NCI-H2029 treated with DMSO at 0.1 percent for 48 hours (cell line): ENCODE results near the gene ST6GALNAC3.
"Not testable (repeated sequence)": the region's sequence is repeated elsewhere in the genome, so short reads cannot be mapped to it uniquely, and the experiment has no call there.

Experiments used
- DNase-seq: peaks from one replicate; lab custom pipeline; 2025; lab: John Stamatoyannopoulos, UW

The ST6GALNAC3 gene

GRCh38 chr1:76073481-76073880, 1.1 kb upstream of the ST6GALNAC3 start:
- DNase-seq = no peak

DNA sequence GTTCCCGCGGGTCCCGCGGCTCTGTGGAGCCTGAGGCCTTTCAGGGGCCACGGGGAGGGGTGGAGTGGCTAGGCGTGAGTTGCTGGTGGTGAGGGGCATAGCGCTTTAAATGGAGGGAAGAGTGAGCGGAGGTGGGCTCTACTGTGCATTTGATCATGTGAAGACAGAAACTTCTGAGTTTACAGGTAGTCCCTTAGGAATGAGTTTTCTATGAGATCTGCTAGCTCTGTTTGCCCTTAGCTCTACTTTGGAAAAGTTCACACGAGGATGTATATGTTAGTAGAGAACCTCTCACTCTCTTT, 593 bp downstream of the ST6GALNAC3 start:
- no peak for DNase-seq

DNA sequence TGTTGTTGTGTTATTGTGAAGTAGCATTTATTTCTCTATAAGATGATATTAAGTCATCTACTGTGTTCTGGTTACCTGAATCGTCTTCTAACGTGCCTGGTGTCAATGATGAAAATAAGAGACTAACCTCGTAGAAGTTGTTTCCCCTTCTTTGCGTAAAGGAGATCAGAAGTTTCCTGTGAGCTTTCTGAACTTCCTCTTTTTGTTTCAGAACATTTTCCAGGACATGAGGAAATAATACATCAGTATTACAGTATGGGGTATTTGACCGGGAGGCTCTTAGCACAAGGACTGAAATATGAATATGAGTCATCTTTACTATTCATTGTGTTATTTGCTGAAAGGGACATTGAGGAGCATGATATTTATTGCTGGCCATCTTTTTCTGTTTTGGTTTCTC, 1.3 kb downstream of the ST6GALNAC3 start:
- DNase-seq = no peak

- no peak for DNase-seq
Measured at GRCh38 chr1:76079475-76080227, 5.1 kb downstream of the ST6GALNAC3 start.

DNA sequence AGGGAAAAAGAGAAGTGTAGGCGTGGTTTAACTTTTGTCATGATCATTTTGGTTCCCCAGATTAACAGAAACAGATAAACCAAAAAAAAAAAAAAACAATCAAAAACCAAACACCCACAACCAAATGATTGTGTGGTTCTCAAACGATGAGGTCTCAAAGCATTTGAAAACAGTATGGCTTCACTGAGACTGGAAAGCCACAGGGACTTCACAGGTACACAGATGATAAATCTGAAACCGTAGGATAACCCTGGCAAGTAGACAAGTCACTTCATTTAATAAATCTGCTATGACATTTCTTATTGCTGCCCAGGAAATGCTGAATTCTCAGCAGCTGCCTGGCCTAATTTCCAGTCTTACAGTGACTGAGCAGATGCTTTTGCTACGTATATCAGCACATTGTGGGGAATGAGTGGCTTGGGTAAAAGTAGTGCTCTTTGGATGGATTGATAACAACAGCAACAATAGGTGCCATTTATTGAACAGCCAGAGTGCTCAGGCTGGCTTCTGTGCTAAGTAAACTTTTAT, 6.1 kb downstream of the ST6GALNAC3 start:
- no peak for DNase-seq

DNA sequence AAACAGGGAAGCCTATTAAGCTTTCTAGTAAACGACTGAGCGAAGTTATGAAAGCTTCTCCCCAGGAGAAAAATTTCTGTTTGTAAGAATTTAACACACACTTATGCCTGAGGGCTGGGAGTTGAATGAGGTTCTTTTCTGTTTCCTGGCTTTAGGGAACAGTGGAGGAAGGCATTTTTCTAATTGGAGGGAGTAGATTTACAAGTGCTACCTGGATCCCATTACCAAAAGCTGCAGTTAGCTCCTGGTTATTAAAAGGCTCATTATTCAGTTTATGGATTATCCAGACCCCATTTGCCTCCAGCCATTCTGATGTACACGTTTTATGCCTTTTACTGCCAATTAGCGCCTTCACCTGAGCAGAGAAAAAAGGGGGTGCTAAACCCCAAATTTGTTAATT, 7.5 kb downstream of the ST6GALNAC3 start:
- DNase-seq = no peak

DNA sequence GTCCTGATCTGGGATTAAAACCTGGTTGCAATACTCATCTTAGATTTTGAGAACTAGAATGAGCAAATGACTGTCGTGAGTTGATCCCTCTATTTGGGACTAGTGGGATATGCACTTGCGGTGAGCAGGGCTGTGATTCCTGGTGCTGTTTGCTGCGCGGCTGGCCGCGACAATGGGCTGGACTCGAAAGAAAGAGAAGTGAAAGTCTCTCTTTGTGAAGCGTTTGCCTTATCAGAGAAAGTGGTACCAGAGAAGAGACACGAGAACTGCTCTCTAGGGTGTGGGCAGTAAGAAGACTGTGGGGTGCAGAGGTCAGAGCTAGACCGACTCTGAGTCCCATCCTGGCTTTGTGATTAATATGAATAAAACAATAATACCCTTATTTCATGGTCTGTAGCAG, 8.6 kb downstream of the ST6GALNAC3 start:
- DNase-seq = no peak

GRCh38 chr1:76084029-76084627, 9.6 kb downstream of the ST6GALNAC3 start:
- DNase-seq = no peak

DNA sequence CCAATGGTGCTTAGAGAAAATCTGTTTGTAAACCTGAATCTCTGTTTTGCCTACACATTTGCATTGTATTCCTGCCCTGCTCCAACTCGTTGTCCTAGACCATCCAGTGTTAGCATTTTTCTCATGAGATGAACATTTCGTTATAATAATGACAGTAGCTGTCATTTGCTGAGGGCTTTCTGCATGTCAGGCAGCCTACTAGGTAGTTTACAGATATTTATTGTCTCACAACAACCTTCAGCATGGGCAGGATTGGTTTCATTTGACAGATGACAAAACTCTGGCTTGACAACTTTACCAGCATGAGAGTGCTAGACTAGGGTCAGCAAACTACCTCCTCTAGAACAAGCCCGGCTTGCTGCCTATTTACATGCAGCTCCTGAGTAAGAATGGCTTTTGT, 10.1 kb downstream of the ST6GALNAC3 start:
- no peak for DNase-seq

DNA sequence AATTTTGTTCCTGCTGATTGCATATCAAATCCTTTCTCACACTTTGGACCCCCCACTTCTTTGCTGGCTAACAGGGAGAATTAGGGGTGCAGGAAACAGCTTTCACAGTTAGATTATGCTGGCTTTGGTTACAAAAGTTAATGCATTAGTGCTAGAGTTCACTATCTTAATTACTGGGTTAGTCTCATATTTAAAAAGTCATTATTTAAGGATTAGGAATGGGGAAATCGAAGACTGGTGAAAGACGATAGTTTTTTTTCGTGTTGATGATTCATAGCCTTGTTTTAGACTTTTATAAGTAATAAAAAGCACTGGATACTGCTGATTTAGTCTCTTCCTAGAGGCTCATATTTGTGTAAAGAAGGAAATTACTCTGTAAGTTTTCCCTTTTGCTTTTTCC, 11.6 kb downstream of the ST6GALNAC3 start:
- no peak for DNase-seq

- no peak for DNase-seq
Measured at GRCh38 chr1:76086597-76086996, 12.1 kb downstream of the ST6GALNAC3 start.

DNA sequence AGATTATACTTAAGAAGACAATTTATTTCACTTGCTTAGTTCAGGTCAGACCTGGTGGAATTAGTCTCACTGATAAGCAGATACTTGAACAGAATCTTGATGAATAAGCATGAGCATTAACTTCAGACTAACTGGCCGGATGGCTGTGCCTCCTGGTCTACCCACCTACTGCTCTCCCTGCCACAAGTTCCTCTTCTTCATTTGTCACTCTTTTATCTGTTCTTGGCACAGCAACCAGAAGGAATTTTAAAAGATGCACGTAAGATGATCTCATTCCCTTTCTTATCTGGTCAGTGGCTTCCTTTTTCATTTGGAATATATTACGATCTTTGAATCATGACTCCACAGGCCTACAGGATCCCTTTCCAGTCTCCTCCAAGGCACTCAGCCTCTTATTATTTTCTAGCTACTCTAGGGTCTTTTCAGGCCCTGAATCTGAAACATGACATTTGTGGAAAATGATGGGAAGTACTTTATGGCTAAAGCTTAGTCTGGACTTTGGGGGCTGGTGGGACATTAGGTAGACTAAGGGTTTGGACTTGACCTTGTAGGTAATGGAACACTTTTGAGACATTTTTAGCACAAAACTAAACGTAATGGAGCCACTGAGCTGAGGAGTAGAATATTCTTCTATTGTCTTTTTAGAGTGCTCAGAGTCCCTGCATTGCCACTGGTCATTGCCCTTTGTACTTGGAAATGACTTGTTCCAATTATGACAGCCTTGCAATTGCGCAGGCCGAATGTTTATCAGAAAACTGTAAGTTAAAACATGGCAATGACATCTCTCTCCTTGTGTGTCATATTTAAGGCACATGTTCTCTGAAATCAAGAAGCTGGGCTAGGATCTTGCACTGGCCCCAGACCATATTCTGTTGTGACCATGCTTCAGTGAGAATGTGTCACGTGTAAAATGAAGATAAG, 16.0 kb downstream of the ST6GALNAC3 start:
- DNase-seq = no peak

- DNase-seq = no peak
Measured at GRCh38 chr1:76092812-76093211, 18.3 kb downstream of the ST6GALNAC3 start.

DNA sequence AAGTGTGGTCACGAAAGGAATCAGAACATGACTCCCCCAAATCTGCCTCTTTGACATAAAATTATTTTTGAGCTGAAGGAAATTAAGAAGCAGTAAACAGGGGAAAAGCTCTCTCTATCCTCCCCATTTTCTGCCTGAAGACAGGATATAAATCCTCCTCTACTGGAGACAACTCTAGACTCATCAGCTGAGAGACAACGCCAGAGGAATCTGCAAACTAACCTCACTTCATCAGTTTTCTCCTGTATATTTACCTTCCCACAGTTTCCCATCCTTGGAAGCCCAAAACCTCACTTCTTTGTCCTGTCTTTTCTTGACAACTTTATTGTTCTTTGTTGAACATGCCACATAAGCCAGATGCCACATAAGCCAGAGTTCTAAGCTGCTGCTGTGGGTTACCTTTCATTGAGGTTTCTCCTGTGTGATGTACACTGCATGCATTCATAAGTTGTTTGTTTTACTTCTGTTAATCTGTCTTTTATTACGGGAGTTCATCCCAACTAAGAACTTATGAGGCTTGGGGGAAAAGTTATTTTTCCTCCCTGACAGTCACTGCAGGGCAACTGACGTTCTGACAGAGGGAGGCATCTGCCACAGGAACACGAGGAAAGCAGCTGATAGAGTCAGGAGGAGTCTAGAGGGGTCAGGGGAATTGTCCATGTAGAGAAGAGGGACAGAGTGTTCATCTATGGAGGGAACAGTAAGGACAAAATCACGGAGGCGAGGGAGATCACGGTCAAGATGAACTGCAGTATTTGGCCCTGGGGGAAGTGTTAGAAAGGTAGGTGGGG, 19.2 kb downstream of the ST6GALNAC3 start:
- DNase-seq = no peak

DNA sequence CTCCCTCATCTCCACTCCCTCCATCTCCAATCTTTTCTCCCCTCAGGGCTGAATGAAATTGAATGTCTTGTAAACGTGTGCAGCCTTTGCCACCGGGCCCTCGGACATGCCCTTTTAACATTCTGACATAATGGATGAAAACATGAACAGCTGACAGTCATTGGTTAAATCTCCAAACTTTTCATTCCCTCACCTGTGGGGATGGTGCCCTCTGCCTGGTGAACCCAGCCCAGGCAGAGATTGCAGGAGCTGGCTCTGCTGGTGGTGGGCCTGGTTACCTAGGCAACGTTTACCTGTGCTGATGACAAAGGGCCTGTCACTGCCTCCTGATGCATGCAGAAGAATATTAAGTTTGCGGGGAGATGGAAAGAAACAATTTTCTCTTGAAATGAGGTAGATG, 21.3 kb downstream of the ST6GALNAC3 start:
- no peak for DNase-seq

DNA sequence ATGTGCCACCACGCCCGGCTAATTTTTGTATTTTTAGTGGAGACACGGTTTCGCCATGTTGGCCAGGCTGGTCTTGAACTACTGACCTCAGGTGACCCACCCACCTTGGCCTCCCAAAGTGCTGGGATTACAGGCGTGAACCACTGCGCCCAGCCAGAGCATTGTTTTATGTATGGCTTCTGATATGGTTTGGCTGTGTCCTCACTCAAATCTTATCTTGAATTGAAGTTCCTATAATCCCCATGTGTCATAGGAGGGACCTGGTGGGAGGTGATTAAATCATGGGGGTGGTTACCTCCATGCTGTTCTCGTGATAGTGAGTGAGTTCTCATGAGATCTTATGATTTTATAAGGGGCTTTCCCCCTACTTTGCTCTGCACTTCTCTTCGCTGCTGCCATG, 22.5 kb downstream of the ST6GALNAC3 start:
- not testable (repeated sequence) for DNase-seq

DNA sequence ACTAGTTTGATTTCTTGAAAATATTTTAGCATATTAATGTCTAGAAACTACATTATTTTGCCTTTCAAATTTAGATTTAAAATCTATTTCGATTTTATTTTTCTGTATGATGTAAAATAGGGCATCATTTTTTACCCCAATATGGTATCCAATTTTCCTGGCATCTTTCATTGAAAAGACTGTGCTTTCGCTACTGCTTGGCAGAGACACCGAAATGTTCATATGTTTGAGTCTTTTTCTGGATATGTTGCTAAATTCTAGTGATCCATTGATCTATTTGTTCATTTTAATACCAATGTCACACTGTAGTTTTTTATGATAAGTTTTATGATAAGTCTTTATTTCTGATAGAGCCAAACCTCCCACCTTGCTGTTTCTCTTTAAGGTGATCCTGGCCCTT, 24.3 kb downstream of the ST6GALNAC3 start:
- no peak for DNase-seq

DNA sequence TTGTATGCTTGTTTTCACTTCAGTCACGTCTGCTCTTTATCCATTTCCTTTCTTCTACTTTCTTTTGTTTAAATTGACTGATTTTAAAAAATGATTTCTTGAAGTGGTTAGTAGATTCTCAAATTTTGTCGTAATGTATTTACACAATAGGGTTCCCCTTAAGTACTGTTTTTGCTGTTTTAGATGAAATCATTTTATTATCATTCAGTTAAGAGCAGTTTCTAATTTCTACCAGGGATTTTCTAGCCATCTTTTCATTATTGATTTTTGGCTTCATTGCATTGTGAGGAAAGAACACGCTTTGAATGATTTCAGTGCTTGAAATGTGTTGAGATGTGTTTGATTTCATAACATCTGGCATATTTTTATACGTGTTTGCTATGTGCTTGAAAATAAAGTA, 27.0 kb downstream of the ST6GALNAC3 start:
- DNase-seq = no peak

DNA sequence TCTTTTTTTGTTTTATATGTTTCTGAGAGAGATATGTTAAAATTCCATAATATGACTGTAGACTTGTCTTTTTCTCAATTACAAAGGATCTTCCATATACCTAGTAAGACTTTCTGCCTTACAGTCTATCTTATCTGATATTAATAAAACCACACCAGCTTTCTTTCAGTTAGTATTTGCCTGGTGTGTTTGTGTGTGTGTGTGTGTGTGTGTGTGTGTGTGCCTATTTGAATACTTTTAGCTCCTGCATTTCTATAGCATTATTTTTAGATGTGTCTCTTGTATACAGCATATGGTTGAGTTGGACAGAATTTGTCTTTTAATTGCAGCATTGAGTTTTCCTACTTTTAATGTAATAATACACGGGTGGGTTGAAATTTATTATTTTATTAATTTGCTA, 27.5 kb downstream of the ST6GALNAC3 start:
- DNase-seq = no peak

DNA sequence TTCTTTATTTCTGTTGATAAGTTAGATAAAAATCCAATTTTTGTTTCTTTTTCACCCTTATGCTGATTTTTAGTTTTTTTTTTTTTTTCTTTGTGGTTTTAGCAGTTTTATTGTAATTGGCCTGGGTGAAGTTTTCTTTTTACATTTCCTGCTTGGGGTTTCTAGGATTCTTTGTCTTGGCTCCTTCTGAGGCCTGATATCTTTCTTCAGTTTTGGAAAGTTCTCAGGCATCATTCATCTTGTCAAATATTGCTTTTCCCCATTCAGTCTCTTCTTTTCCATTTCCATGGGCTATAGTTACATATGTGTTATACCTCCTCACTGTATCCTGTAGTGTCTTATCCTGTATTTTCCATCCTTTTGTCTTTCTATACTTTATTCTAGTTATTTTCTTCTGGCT, 28.5 kb downstream of the ST6GALNAC3 start:
- no peak for DNase-seq

DNA sequence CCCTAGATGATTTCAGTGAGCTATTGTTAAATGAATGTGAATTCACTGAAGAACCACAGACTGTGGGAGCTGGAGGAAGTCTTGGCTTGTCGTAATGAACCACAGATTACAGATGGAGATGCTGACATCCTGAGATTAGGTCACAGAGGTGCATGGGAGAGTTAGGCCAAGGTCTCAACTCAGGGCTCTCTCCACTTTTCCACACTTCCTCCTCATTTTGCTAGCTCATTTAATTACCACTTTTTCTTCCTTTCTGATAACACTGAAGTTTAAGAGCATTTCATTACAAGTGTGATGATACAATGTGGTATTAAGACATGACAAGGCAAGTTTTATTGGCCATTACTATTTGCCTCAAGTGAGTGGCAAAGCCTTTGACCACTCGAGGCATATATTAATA, 30.8 kb downstream of the ST6GALNAC3 start:
- no peak for DNase-seq

DNA sequence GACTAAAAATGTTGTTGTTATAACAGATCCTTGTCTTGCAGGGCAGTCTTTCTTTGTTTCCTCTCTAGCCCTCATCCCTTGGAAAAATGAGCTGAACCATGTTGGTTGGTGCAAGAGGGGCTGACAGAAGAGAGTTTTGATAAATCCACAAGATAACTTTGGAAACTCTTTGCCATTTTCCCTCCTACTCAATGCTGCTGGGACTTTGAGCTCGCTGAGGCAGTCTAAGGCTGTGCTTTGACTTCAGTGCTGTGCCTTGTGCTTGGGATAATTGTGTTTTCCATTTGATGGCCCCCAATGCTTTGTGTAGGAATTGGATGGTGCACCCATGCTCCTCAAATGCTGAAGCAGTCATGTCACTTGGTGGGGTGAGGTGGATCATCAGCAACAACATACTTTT, 31.7 kb downstream of the ST6GALNAC3 start:
- DNase-seq = no peak
